HG03439 (cell line): ENCODE data around the gene GFOD2.

ENCODE experiments used
- ATAC-seq: cut with Tn5 transposase; IDR thresholded peaks from one replicate; pipeline ENCODE4 v1.9.1; 2021; ENCODE audit warnings: mild to moderate bottlenecking, moderate library complexity; ENCODE audit not compliant: unreplicated experiment

Gene GFOD2

GRCh38 chr16:67673712-67674580, 45.2 kb downstream of the GFOD2 start:
- ATAC-seq: no peak

GRCh38 chr16:67672739-67673662, 46.1 kb downstream of the GFOD2 start:
- no peak for ATAC-seq

- ATAC-seq: no peak
These were observed 46.8 kb downstream of the GFOD2 start for GRCh38 chr16:67672306-67672705.

- ATAC-seq: no peak
These were observed 49.5 kb downstream of the GFOD2 start for GRCh38 chr16:67669499-67670101.

GRCh38 chr16:67668495-67669157, 50.5 kb downstream of the GFOD2 start:
- ATAC-seq: no peak

GRCh38 chr16:67667817-67668494, 51.2 kb downstream of the GFOD2 start:
- ATAC-seq: peak; percentile 58

- no peak for ATAC-seq
These were observed 51.7 kb downstream of the GFOD2 start for GRCh38 chr16:67667453-67667816.

- ATAC-seq: peak; percentile 57
These were observed 52.3 kb downstream of the GFOD2 start, which contains the start of the genes C16orf86 and ENKD1 for GRCh38 chr16:67666559-67667452. Gene C16orf86, plus strand, starts transcription at chr16:67666814. Its CDS starts 157 bp downstream, at chr16:67666971. Gene ENKD1, minus strand, starts transcription at chr16:67666750. Its CDS starts 308 bp downstream, at chr16:67666442.

- ATAC-seq: peak; percentile 13
These were observed 53.0 kb downstream of the GFOD2 start for GRCh38 chr16:67666032-67666551.

- no peak for ATAC-seq
These were observed 53.5 kb downstream of the GFOD2 start for GRCh38 chr16:67665598-67665997.

- no peak for ATAC-seq
These were observed 54.2 kb downstream of the GFOD2 start for GRCh38 chr16:67664871-67665270.

GRCh38 chr16:67664258-67664657, 54.9 kb downstream of the GFOD2 start:
- ATAC-seq: no peak

GRCh38 chr16:67663877-67664222, 55.3 kb downstream of the GFOD2 start:
- no peak for ATAC-seq

GRCh38 chr16:67663151-67663876, 55.8 kb downstream of the GFOD2 start:
- ATAC-seq: no peak

- ATAC-seq: no peak
These were observed 56.5 kb downstream of the GFOD2 start for GRCh38 chr16:67662653-67663010.

- no peak for ATAC-seq
These were observed 57.0 kb downstream of the GFOD2 start for GRCh38 chr16:67661886-67662652.

- no peak for ATAC-seq
These were observed 57.9 kb downstream of the GFOD2 start for GRCh38 chr16:67661101-67661761.
